ENCODE results near the gene NDUFS2.
"Not testable (repeated sequence)": the region's sequence is repeated elsewhere in the genome, so short reads cannot be mapped to it uniquely, and the experiment has no call there.

NDUFS2 gene

DNA sequence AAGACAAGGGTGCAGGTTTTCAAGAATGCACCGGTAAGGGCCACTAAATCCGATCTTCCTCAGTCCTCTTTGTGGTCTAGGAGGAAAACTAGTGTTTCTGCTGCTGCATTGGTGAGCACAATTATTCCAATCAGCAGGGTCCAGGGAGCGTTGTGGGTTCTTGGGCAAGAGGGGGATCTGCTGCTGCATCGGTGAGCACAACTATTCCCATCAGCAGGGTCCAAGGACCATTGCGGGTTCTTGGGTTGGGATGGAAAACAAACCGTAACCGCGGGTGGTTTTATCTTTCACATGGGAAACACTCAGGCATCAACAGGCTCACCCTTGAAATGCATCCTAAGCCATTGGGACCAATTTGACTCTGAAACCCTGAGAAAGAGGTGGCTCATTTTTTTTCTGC is 49.4 kb downstream of the NDUFS2 start:
- no peak for DNase-seq (ENCODE audit: low spot score)

DNA sequence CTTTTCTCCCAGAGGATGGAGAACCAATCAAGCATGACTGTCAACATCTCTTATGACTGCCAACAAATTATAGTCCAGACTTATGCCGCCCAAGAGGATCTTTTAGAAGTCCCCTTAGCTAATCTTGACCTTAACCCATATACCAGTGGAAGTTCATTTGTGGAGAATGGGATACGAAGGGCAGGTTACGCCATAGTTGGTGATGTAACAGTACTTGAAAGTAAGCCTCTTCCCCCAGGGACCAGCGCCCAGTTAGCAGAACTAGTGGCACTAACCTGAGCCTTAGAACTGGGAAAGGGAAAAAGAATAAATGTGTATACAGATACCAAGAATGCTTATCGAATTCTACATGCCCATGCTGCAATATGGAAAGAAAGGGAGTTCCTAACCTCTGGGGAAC is 53.1 kb downstream of the NDUFS2 start:
- not testable (repeated sequence) for DNase-seq (ENCODE audit: low spot score)

DNA sequence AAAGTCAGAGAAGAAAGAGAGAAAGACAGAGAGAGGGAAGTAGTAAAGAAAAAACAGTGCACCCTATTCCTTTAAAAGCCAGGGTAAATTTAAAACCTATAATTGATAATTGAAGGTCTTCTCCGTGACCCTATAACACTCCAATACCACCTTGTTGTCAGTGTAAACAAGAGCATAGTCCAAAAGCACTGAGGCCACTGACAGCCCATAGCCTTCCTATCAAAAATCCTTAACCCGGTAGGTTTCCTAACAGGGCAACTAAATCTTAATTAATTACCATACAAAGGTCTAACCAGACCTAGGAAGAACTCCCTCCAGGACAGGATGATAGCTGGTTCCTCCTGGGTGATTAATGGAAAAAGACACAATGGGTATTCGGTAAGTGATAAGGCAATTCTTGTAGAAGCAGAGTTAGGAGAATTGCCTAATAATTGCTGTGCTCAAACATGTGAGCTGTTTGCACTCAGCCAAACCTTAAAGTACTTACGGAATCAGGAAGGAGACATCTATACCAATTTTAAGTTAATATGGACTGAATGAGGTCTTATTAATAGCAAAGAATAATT is 53.9 kb downstream of the NDUFS2 start:
- not testable (repeated sequence) for DNase-seq (ENCODE audit: low spot score)

DNA sequence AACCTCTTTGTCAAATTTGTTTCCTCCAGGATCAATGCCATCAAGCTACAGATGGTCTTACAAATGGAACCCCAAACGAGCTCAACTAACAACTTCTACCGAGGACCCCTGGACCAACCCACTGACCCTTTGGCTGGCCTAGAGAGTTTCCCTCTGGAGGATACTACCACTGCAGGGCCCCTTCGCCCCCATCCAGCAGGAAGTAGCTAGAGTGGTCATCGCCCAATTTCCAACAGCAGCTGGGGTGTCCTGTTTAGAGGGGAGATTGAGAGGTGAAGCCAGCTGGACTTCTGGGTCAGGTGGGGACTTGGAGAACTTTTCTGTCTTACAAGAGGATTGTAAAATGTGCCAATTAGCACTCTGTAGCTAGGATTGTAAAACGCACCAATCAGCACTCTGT is 54.9 kb downstream of the NDUFS2 start:
- DNase-seq (ENCODE audit: low spot score), result not testable (repeated sequence)

DNA sequence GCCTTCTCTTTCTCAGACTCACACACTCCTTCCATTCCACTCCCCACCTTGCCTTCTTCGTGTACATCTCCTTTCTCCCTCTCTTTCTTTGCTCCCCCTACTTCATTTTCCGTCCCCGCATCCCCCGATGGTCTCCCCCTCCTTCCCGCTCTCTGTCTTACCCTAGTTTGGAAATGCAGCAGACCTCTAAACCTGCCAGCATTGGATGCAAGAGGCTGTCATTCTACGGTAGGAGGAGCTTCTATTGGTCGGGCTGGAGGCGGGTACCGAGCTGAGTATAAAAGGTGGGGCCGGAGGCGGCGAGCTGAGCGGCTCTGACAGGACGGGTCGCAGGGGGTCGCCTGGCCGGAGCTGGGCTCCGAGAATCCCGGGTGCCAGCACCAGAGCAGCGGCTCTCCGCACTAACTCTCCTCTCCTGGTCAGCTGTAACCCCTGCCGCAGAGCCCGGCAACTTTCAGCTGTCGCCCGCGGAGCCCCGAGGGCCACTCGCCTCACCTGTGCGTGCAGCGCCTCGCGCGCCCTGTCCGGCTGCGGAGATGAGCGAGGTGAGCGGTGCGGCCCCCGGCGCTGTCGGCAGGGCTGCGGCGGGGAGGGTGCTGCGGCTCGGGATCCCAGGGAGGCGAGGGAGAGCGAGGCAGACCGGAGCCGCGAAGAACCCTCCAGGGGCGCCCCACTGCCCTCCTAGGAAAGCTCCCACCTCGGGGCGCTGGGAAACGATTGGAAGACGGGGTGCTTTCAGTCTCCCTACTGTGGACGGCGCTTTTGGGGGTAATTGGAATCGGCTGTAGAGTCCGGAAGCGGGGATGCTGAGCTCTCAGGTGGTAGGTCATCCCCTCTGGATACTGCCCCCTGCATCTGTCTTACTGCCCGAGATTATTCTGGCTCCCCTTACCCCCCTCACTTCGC is 56.5 kb downstream of the NDUFS2 start, which contains the start of gene PCP4L1:
TSS of gene PCP4L1 (plus strand) at position 307 of the 906 bp plus-strand sequence. CDS start at position 537, 230 bp downstream.
- DNase-seq (ENCODE audit: low spot score), result peak; percentile 85

DNA sequence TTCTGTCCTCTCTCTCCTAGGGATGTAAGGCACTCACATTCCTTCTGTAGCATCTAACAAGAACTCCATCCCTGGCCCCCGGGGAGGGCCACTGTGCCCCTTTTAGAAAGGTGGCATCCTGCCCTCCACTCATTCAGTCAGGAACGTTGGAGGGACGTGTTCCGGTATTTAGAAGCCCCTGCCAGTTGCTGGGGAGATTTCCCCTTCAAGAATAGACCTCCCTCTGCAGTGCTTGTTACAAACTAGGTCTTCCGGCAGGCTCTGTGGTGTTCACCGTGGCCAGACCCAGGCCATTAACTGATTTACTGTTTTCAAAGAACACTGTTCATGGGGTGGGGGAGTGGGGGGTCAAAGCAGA is 57.2 kb downstream of the NDUFS2 start:
- DNase-seq (ENCODE audit: low spot score), result no peak

DNA sequence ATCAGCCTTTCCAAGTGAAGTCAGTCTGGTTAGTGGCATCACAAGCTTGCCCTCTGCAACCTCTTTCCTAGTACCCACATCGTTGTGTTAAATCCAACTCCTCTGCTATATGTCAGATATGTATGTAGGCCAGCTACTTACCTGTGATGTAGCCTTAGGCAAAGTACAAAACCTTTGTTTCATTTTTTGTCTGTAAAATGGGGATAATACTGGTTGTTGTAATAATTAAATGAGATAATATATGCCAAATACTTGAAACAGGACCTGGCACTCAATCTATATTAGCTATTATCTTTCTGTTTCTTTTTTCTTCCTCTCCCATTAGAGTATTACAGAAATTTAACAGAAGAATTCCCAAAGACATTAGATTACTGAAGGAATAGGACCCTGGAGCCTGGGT is 57.6 kb downstream of the NDUFS2 start:
- DNase-seq (ENCODE audit: low spot score), result no peak

DNA sequence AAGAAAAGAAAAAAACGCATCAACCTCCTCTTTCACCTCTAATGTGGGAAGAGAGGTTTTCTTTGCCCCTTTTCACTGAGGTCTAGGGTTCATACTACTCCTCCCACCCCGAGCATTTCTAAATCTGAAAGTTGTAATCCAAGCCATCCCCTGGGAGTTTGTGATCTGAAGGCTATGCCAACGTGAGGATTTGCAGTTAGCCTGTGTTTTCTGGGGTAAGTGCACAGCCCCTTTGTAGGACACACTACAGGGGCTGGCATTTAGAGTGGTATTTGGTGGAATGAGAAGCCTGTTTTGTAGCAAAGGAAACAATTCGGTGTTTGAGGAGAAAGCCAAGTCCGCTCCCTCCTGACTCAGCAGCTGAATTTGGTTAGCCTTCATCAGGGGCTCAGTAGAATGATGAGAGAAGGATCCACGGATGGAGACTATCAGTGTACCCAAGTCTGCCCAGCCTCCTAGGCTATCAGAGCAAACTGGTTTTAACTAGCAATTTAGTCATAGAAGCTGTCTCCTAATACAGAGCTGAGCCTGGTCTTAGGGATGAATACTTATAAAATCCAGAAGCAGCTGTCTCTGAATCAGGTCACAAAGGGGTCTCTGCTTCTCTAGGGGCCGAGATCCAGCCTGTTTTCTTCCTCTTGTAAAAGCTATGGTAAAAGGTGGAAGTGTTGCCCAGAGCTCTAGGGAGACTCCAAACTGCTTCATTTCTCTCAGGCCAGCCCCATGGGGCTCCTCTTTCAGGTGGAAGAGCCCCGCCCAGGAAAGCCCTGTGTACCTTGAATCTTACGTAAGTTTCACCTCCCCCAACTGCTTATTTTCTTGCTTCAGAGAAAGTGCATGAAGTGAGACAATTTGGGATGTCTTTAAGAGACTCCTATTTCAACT is 58.5 kb downstream of the NDUFS2 start:
- DNase-seq (ENCODE audit: low spot score), result no peak

DNA sequence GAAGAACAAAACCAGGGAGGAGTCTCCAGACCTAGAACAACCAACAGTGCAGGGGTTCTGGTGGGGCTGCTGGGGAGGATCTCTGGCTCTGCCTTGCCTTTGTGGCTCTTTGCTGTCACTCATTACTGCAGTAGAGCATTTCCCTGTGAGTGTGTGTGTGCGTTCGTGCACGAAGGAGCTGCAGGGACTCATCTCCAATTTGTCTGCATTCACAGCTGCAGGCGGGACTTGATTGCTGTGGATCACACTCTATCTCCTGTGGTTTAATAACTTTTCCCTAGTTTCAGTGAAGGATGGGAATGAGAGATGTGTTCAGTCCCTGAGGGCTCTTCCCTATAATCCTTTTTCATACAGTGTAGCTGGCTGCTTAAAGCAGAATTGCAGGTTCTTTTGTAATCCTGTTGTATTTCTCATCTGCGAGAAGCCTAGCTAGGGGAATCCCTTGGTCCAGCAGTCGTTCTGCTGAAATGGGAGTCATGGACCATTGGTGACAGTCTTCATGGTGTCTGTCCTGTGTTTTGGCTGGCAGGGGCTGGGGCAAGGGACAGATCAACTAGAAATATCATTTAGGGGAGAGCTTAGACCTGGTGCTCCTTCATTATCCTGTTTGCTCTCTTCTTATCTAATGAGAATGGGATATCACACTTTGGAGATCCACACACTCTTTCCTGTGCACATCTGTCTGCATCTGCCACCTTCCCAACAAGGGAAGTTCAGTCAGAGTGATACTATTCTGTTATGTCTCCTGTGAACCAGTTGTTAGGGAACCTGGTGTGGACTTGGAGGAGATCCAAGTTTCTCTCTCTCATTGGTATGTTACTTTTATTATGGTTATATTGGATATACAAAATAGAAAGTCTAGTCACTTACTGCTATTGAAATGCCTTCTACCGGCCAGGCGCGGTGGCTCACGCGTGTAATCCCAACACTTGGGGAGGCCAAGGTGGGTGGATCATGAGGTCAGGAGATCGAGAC is 59.4 kb downstream of the NDUFS2 start:
- peak; percentile 59 for DNase-seq (ENCODE audit: low spot score)

Data from putamen (tissue), 1 donor.